GM12891 (cell line): ENCODE results near the gene CMSS1.

Experiments used
- PAX5 ChIP-seq: IDR thresholded peaks from 2 replicates; pipeline ENCODE4 v1.6.1; 2011; ENCODE audit warnings: low read length, moderate library complexity, mild to moderate bottlenecking; ENCODE audit not compliant: insufficient read depth, severe bottlenecking
- POLR2A ChIP-seq: IDR thresholded peaks from 2 replicates; pipeline ENCODE4 v1.6.1; 2011; ENCODE audit warnings: low read depth, low read length, control low read depth
- POLR2AphosphoS5 ChIP-seq: IDR thresholded peaks from 2 replicates; pipeline ENCODE4 v1.6.1; 2011; ENCODE audit warnings: low read depth, low read length, control low read depth
- POU2F2 ChIP-seq: IDR thresholded peaks from 2 replicates; pipeline ENCODE4 v1.6.1; 2011; ENCODE audit warnings: low read depth, mild to moderate bottlenecking, control low read depth, low read length, moderate library complexity
- SPI1 ChIP-seq: IDR thresholded peaks from 2 replicates; pipeline ENCODE4 v1.6.1; 2011; ENCODE audit warnings: low read depth, low read length, control low read depth
- TAF1 ChIP-seq: IDR thresholded peaks from 2 replicates; pipeline ENCODE4 v1.6.1; 2011; ENCODE audit warnings: low read depth, low read length, control low read depth

DNA sequence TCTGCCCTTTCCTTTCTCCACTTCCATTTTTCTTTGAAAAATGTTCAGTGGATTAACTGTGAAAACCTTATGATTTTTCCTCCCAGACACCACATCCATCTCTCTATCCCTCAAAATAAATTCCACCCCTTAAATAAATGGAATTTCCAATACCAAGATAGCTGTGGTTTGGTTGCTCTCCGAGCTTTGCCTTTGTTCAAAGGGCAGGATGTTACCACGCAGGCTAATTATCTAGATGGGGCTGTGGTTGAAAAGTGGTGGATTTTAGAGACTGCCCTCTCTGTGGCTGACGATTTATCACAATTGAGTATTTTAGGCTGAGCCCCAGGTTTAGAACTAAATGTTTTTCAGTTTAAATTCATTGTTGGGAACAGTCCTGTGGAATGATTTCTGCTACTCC is 36.9 kb upstream of the CMSS1 start:
- no peak for TF ChIP-seq TAF1
- TF ChIP-seq POLR2A: no peak
- no peak for TF ChIP-seq POLR2AphosphoS5
- TF ChIP-seq PAX5: no peak
- TF ChIP-seq SPI1: no peak
- TF ChIP-seq POU2F2: no peak
